Liver (tissue), 9 donors: ENCODE measurements around the gene MAD2L2. TPM values are rescaled to one million over a fixed set of nuclear protein-coding genes. Genes with fewer than 3 reads are reported as not detected.

ENCODE experiments used
- DNase-seq: peaks from one replicate; pipeline ENCODE4 v3.0.0-alpha.2; 2017; ENCODE audit warnings: low spot score
- H3K27ac ChIP-seq, 2 donors: one replicate each; pipeline ENCODE4 v1.7.0; 2013; ENCODE audit warnings: inconsistent platforms in 2 of 2, low read length in 2 of 2, control low read depth in 1 of 2, low read depth in 1 of 2, mild to moderate bottlenecking in 1 of 2
- H3K27me3 ChIP-seq, 4 donors: one replicate each; pipeline versions ENCODE4 v1.6.1 to v1.7.0; 2013; ENCODE audit warnings: low read length in 3 of 4, inconsistent platforms in 1 of 4, mild to moderate bottlenecking in 1 of 4, moderate library complexity in 1 of 4; ENCODE audit not compliant: control insufficient read depth in 4 of 4, insufficient read depth in 4 of 4
- H3K36me3 ChIP-seq, 4 donors: one replicate each; pipeline versions ENCODE4 v1.6.1 to v1.7.0; 2013; ENCODE audit warnings: low read length in 3 of 4, mild to moderate bottlenecking in 3 of 4, low read depth in 1 of 4, moderate library complexity in 1 of 4; ENCODE audit not compliant: control insufficient read depth in 4 of 4, insufficient read depth in 3 of 4
- H3K4me1 ChIP-seq, 4 donors: one replicate each; pipeline versions ENCODE4 v1.6.1 to v1.7.0; 2013; ENCODE audit warnings: low read length in 3 of 4, mild to moderate bottlenecking in 3 of 4, moderate library complexity in 1 of 4; ENCODE audit not compliant: control insufficient read depth in 4 of 4, insufficient read depth in 4 of 4
- H3K4me3 ChIP-seq, 3 donors: one replicate each; pipeline versions ENCODE4 v1.6.1 to v1.7.0; 2013; ENCODE audit warnings: low read length in 3 of 3, control low read depth in 1 of 3, low read depth in 1 of 3, mild to moderate bottlenecking in 1 of 3
- H3K9ac ChIP-seq, 2 donors: one replicate each; pipeline ENCODE4 v1.7.0; 2013; ENCODE audit warnings: low read length in 2 of 2, mild to moderate bottlenecking in 2 of 2, moderate library complexity in 2 of 2, control low read depth in 1 of 2, low read depth in 1 of 2
- H3K9me3 ChIP-seq, 4 donors: one replicate each; pipeline versions ENCODE4 v1.6.1 to v1.7.0; 2013; ENCODE audit warnings: low read length in 3 of 4; ENCODE audit not compliant: control insufficient read depth in 4 of 4
- EGR1 ChIP-seq, 2 donors: IDR thresholded peaks; 2 replicates each; pipeline ENCODE4 v1.6.1; 2016 to 2018; ENCODE audit warnings: antibody characterized with exemption in 2 of 2, low read depth in 2 of 2
- FOXA1 ChIP-seq: IDR thresholded peaks from 2 replicates; pipeline ENCODE4 v1.6.1; 2016; ENCODE audit warnings: antibody characterized with exemption
- FOXA2 ChIP-seq: IDR thresholded peaks from 2 replicates; pipeline ENCODE4 v1.6.1; 2016; ENCODE audit warnings: antibody characterized with exemption
- GABPA ChIP-seq, 2 donors: IDR thresholded peaks in 1 of 2; conservative IDR thresholded peaks in 1 of 2; 2 replicates each; pipeline ENCODE4 v1.6.1; 2016; ENCODE audit warnings: antibody characterized with exemption in 2 of 2, mild to moderate bottlenecking in 1 of 2, moderate library complexity in 1 of 2
- HNF4A ChIP-seq, 2 donors: conservative IDR thresholded peaks; 2 replicates each; pipeline ENCODE4 v1.6.1; 2016; ENCODE audit warnings: antibody characterized with exemption in 2 of 2, mild to moderate bottlenecking in 2 of 2
- HNF4G ChIP-seq: IDR thresholded peaks from 2 replicates; pipeline ENCODE4 v1.6.1; 2016; ENCODE audit warnings: antibody characterized with exemption
- JUND ChIP-seq, 2 donors: IDR thresholded peaks; 2 replicates each; pipeline ENCODE4 v1.6.1; 2016; ENCODE audit warnings: antibody characterized with exemption in 2 of 2
- NR2F2 ChIP-seq: IDR thresholded peaks from 2 replicates; pipeline ENCODE4 v1.6.1; 2016; ENCODE audit warnings: antibody characterized with exemption
- RAD21 ChIP-seq, 2 donors: IDR thresholded peaks; 2 replicates each; pipeline ENCODE4 v1.6.1; 2016; ENCODE audit warnings: antibody characterized with exemption in 2 of 2, mild to moderate bottlenecking in 2 of 2
- RXRA ChIP-seq, 2 donors: IDR thresholded peaks; 2 replicates each; pipeline ENCODE4 v1.6.1; 2017 to 2018; ENCODE audit warnings: antibody characterized with exemption in 2 of 2, mild to moderate bottlenecking in 1 of 2
- SP1 ChIP-seq: IDR thresholded peaks from 2 replicates; pipeline ENCODE4 v1.6.1; 2018; ENCODE audit warnings: antibody characterized with exemption, mild to moderate bottlenecking
- TAF1 ChIP-seq: conservative IDR thresholded peaks from 2 replicates; pipeline ENCODE4 v1.6.1; 2016; ENCODE audit warnings: antibody characterized with exemption, mild to moderate bottlenecking
- YY1 ChIP-seq: IDR thresholded peaks from 2 replicates; pipeline ENCODE4 v1.6.1; 2016; ENCODE audit warnings: antibody characterized with exemption, mild to moderate bottlenecking
- ZBTB33 ChIP-seq: IDR thresholded peaks from 2 replicates; pipeline ENCODE4 v1.6.1; 2016; ENCODE audit warnings: antibody characterized with exemption
- WGBS: extraction: QIAGEN DNeasy Blood & Tissue Kit; methylation state at CpG from one replicate; pipeline ENCODE4 v1.1.7; 2013; 5-methylcytosine and 5-hydroxymethylcytosine counted together
- polyA plus RNA-seq, 2 donors: library from polyadenylated mRNA; stranded (reverse) in 1 of 2; unstranded in 1 of 2; fragments of 200-250 nt in 1 of 2; fragments of >200 nt in 1 of 2; fragmentation: Nextera tagmentation in 1 of 2; extraction: Ambion mirVana in 1 of 2; gene quantifications; one replicate each; pipeline versions ENCODE4 v1.2.1 to v1.2.3, GENCODE V29; 2013 to 2015
- total RNA-seq, 2 donors: library from RNA; depleted of rRNA; stranded (reverse); fragments of >200 nt; gene quantifications; one replicate each; pipeline ENCODE4 v1.2.3, GENCODE V29; 2014
- TF ChIP-seq, protein P1 (sequence below): IDR thresholded peaks from 2 replicates; pipeline ENCODE4 v1.6.1; 2016; ENCODE audit warnings: antibody characterized with exemption, mild to moderate bottlenecking
- TF ChIP-seq, protein P2 (sequence below): IDR thresholded peaks from 2 replicates; pipeline ENCODE4 v1.6.1; 2016; ENCODE audit warnings: antibody characterized with exemption
- TF ChIP-seq, protein P3 (sequence below): fragments of 150-350 bp; IDR thresholded peaks from 2 replicates; pipeline ENCODE4 v1.5.1; 2017; ENCODE audit warnings: improper control_type of control experiment, low read depth, low read length; ENCODE audit not compliant: missing input control
- TF ChIP-seq, protein P4 (sequence below): IDR thresholded peaks from 2 replicates; pipeline ENCODE4 v1.6.1; 2016; ENCODE audit warnings: antibody characterized with exemption
- donor health status: healthy.
- donor health status: healthy.
- donor health status: healthy.
- donor health status: healthy.
- donor health status: healthy.

The MAD2L2 gene
- total and polyA plus RNA-seq, 4 donors = 17.5 to 43.1 (median 31.9) TPM

DNA sequence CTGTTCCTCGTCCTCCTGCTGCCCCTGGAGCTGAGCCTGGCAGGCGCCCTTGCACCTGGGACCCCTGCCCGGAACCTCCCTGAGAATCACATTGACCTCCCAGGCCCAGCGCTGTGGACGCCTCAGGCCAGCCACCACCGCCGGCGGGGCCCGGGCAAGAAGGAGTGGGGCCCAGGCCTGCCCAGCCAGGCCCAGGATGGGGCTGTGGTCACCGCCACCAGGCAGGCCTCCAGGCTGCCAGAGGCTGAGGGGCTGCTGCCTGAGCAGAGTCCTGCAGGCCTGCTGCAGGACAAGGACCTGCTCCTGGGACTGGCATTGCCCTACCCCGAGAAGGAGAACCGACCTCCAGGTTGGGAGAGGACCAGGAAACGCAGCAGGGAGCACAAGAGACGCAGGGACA is 25.3 kb upstream of the MAD2L2 start:
- no peak overlapping the region for H3K4me3 ChIP-seq
- H3K9ac ChIP-seq = no peak overlapping the region
- no peak for DNase-seq
- H3K27me3 ChIP-seq = no peaks in the 10 kb centered on the region
- H3K9me3 ChIP-seq = no peaks in the 10 kb centered on the region
- WGBS = 95% methylated on average over 14 of the region's 14 CpGs
- no peak overlapping the region for H3K27ac ChIP-seq
- no peaks in the 10 kb centered on the region for H3K36me3 ChIP-seq
- TF ChIP-seq RAD21 (IDR thresholded peaks at IDR 0.05) = no peak
- no peak for TF ChIP-seq NR2F2
- no peak for TF ChIP-seq FOXA2
- TF ChIP-seq JUND (IDR thresholded peaks at IDR 0.05) = no peak
- H3K4me1 ChIP-seq = peaks cover 0 to 9% (median 5%) of the 10 kb centered on the region in 4 donors

GRCh38 chr1:11705596-11705995 is 24.6 kb upstream of the MAD2L2 start:
- H3K4me3 ChIP-seq = no peak overlapping the region
- no peak overlapping the region for H3K27ac ChIP-seq
- H3K4me1 ChIP-seq = peaks cover 0 to 9% (median 5%) of the 10 kb centered on the region in 4 donors
- TF ChIP-seq GABPA (IDR thresholded peaks at IDR 0.05 in 1 of 2, conservative IDR thresholded peaks at IDR 0.05 in 1 of 2) (no peak), YY1 (no peak), NR2F2 (no peak), SP1 (no peak), RAD21 (IDR thresholded peaks at IDR 0.05) (no peak), HNF4G (no peak), RXRA (IDR thresholded peaks at IDR 0.05) (no peak), ZBTB33 (no peak), TAF1 (no peak), EGR1 (IDR thresholded peaks at IDR 0.05; ENCODE audit: low read depth in 2 of 2) (no peak), FOXA1 (no peak), HNF4A (conservative IDR thresholded peaks at IDR 0.05) (no peak), JUND (IDR thresholded peaks at IDR 0.05) (no peak), FOXA2 (no peak)
- TF ChIP-seq, protein P1, sequence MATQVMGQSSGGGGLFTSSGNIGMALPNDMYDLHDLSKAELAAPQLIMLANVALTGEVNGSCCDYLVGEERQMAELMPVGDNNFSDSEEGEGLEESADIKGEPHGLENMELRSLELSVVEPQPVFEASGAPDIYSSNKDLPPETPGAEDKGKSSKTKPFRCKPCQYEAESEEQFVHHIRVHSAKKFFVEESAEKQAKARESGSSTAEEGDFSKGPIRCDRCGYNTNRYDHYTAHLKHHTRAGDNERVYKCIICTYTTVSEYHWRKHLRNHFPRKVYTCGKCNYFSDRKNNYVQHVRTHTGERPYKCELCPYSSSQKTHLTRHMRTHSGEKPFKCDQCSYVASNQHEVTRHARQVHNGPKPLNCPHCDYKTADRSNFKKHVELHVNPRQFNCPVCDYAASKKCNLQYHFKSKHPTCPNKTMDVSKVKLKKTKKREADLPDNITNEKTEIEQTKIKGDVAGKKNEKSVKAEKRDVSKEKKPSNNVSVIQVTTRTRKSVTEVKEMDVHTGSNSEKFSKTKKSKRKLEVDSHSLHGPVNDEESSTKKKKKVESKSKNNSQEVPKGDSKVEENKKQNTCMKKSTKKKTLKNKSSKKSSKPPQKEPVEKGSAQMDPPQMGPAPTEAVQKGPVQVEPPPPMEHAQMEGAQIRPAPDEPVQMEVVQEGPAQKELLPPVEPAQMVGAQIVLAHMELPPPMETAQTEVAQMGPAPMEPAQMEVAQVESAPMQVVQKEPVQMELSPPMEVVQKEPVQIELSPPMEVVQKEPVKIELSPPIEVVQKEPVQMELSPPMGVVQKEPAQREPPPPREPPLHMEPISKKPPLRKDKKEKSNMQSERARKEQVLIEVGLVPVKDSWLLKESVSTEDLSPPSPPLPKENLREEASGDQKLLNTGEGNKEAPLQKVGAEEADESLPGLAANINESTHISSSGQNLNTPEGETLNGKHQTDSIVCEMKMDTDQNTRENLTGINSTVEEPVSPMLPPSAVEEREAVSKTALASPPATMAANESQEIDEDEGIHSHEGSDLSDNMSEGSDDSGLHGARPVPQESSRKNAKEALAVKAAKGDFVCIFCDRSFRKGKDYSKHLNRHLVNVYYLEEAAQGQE = no peak
- TF ChIP-seq, protein P2, sequence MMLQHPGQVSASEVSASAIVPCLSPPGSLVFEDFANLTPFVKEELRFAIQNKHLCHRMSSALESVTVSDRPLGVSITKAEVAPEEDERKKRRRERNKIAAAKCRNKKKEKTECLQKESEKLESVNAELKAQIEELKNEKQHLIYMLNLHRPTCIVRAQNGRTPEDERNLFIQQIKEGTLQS = no peak
- TF ChIP-seq, protein P3, sequence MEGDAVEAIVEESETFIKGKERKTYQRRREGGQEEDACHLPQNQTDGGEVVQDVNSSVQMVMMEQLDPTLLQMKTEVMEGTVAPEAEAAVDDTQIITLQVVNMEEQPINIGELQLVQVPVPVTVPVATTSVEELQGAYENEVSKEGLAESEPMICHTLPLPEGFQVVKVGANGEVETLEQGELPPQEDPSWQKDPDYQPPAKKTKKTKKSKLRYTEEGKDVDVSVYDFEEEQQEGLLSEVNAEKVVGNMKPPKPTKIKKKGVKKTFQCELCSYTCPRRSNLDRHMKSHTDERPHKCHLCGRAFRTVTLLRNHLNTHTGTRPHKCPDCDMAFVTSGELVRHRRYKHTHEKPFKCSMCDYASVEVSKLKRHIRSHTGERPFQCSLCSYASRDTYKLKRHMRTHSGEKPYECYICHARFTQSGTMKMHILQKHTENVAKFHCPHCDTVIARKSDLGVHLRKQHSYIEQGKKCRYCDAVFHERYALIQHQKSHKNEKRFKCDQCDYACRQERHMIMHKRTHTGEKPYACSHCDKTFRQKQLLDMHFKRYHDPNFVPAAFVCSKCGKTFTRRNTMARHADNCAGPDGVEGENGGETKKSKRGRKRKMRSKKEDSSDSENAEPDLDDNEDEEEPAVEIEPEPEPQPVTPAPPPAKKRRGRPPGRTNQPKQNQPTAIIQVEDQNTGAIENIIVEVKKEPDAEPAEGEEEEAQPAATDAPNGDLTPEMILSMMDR = no peak
- TF ChIP-seq, protein P4, sequence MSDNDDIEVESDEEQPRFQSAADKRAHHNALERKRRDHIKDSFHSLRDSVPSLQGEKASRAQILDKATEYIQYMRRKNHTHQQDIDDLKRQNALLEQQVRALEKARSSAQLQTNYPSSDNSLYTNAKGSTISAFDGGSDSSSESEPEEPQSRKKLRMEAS = no peak
- DNase-seq = no peak
- H3K36me3 ChIP-seq = no peaks in the 10 kb centered on the region
- H3K27me3 ChIP-seq = no peaks in the 10 kb centered on the region
- no peaks in the 10 kb centered on the region for H3K9me3 ChIP-seq
- 93% methylated on average over 9 of the region's 9 CpGs for WGBS
- no peak overlapping the region for H3K9ac ChIP-seq
